NB4 (cell line): ENCODE measurements around the gene CHAT.

Experiments used
- DNase-seq: peaks from one replicate; pipeline ENCODE4 v3.0.0; 2010; ENCODE audit warnings: low read depth
- H3K4me3 ChIP-seq: one replicate; pipeline ENCODE4 v1.5.1; 2011; ENCODE audit warnings: mild to moderate bottlenecking, low read depth, low read length, moderate library complexity
- MYC ChIP-seq: IDR thresholded peaks from 2 replicates; pipeline ENCODE4 v1.6.1; 2011; ENCODE audit warnings: low read depth, low read length
- POLR2A ChIP-seq: IDR thresholded peaks from 2 replicates; pipeline ENCODE4 v1.6.1; 2011; ENCODE audit warnings: mild to moderate bottlenecking; ENCODE audit not compliant: insufficient read length; ENCODE audit errors: extremely low read depth
- TF ChIP-seq, protein P1 (sequence below): IDR thresholded peaks from one replicate; pipeline ENCODE4 v1.5.1; 2012; ENCODE audit warnings: low read depth, low read length
- TF ChIP-seq, protein P2 (sequence below): IDR thresholded peaks from 2 replicates; pipeline ENCODE4 v1.6.1; 2011; ENCODE audit warnings: low read depth, low read length

The CHAT gene

DNA sequence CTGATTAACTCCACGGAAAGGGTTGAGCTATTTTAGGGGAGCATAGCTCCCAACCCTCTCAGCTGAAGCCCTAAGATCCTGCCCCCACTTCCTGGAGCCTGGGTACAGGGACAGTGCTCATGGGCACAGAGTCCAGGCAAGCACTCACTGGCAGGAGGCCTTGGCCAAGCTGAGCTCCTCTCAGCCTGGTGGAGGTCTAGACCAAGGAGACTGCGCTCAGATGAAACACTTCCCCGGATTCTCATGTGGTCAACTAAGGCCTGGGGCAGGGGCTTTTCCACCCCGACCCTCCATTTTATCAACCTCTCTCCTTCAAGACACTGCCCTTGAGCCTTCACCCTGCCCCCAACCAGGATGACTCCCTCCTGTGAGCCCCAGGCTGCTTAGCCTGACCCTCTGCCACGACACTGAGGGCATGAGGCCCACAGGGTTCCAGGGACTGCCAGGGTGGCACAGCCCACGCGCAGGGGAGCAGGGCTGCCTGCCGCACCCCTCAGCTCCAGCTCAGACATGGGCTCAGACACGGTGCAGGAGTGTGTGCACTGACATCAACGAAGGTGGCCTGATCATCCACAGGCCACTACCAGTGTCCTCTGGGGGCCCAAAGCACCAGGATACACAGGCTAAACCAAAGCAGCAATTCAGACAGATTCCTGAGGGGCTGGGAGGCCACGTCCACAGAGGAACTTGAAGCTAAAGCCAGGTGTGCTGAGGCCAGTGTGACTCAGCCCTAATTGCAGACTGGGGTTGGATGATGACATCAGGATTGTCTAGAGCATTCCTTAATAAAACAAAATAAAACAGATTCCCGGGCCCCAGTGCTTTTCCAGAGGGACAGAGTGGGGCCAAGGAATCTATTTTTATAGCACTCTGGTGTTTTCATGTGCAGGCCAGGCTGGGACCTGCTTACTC is 18.8 kb downstream of the CHAT start:
- no peak overlapping the region for H3K4me3 ChIP-seq
- DNase-seq: no peak
- TF ChIP-seq MYC (no peak), POLR2A (no peak)
- TF ChIP-seq, protein P1, sequence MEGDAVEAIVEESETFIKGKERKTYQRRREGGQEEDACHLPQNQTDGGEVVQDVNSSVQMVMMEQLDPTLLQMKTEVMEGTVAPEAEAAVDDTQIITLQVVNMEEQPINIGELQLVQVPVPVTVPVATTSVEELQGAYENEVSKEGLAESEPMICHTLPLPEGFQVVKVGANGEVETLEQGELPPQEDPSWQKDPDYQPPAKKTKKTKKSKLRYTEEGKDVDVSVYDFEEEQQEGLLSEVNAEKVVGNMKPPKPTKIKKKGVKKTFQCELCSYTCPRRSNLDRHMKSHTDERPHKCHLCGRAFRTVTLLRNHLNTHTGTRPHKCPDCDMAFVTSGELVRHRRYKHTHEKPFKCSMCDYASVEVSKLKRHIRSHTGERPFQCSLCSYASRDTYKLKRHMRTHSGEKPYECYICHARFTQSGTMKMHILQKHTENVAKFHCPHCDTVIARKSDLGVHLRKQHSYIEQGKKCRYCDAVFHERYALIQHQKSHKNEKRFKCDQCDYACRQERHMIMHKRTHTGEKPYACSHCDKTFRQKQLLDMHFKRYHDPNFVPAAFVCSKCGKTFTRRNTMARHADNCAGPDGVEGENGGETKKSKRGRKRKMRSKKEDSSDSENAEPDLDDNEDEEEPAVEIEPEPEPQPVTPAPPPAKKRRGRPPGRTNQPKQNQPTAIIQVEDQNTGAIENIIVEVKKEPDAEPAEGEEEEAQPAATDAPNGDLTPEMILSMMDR: no peak
- TF ChIP-seq, protein P2, sequence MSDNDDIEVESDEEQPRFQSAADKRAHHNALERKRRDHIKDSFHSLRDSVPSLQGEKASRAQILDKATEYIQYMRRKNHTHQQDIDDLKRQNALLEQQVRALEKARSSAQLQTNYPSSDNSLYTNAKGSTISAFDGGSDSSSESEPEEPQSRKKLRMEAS: no peak

- H3K4me3 ChIP-seq: no peak overlapping the region
- DNase-seq: no peak
- TF ChIP-seq MYC: no peak
- TF ChIP-seq POLR2A: no peak
- TF ChIP-seq, protein P2: no peak
- TF ChIP-seq, protein P1: no peak
Observed at GRCh38 chr10:49633327-49634068, 19.7 kb downstream of the CHAT start.

GRCh38 chr10:49634069-49634660 is 20.3 kb downstream of the CHAT start:
- no peak for DNase-seq
- no peak overlapping the region for H3K4me3 ChIP-seq
- TF ChIP-seq, protein P1: no peak
- TF ChIP-seq POLR2A (no peak), MYC (no peak)
- TF ChIP-seq, protein P2: no peak

DNA sequence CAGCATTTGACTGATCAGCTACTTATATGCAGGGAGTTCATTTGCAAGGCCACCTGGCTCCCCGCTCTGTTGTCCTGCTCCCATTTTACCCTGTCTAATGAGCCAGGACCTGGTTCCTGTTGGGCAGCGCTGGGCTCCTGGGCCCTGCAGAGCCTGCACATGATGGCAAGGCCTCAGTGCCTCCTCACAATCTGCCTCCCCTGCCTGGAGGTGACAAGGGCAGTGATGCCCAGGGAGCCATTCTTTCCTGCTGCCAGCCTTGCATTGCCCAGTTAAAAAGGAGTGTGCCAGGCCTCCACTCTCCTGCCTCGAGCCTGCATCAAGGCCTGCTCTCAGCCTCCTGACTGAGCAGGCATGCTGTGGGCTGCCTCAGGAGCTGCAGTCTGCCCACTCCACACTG is 28.5 kb downstream of the CHAT start:
- DNase-seq: no peak
- TF ChIP-seq, protein P1: no peak
- TF ChIP-seq, protein P2: no peak
- TF ChIP-seq POLR2A (no peak), MYC (no peak)
- no peak overlapping the region for H3K4me3 ChIP-seq

DNA sequence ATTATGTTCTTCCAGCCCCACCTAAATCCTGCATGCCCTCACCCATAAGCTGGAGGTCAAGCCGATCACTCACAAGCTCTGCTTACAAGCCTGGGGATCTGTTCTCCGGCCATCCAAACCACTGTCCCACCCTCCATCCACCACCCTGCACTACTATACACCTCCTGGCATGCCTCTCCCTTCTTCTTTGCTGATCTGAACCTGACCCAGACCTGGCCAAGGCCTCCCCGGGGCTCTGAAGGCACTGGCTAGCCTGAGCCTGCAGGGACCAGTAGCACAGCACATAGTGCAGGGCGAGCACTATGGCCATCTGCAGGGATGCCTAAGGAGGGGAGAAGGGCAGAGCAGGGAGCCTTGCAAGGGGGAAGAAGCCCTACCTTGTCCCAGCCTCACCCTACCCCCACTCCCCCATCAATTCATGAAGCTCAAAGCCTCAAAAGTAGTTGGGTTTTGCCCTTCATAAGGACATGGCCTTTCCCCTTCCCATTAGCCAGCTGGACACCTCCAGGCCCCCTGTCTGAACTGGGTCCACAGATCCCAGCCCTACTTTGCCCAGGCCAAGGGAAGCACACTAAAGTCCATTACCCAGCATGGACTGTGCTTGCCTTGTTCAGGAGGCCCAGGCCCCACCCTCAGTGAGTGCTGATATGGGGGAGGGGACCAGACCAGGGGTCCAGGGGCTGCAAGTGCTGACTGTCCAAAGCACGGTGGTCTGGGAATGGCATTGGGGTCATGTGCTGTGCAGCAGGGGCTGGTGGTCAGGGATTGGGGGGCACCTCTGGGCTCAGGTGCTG is 29.6 kb downstream of the CHAT start:
- H3K4me3 ChIP-seq: no peak overlapping the region
- DNase-seq: no peak
- TF ChIP-seq, protein P2: no peak
- TF ChIP-seq POLR2A: no peak
- no peak for TF ChIP-seq MYC
- TF ChIP-seq, protein P1: no peak
